Thoracic aorta (tissue), 2 donors: ENCODE measurements around the gene TRIM8. TPM values are rescaled to one million over a fixed set of nuclear protein-coding genes. Genes with fewer than 3 reads are reported as not detected.

ENCODE experiments used
- ATAC-seq: fragments of 150-250 bp; one replicate; pipeline ENCODE4 v1.8.0; 2017; ENCODE audit warnings: low read depth; ENCODE audit not compliant: insufficient number of reproducible peaks, low FRiP score
- DNase-seq: peaks from one replicate; pipeline ENCODE4 v3.0.0-alpha.2; 2020; ENCODE audit warnings: low spot score
- H3K27ac ChIP-seq, 2 donors: fragments of 200-600 bp; sonication (generic); 1 replicate in 1 of 2; 2 replicates in 1 of 2; pipeline ENCODE4 v1.5.1; 2016; ENCODE audit warnings: mild to moderate bottlenecking in 2 of 2, moderate library complexity in 2 of 2
- H3K27me3 ChIP-seq: fragments of 200-600 bp; sonication (generic); replicated peaks from 2 replicates; pipeline ENCODE4 v1.6.0; 2016; ENCODE audit warnings: mild to moderate bottlenecking; ENCODE audit not compliant: insufficient read depth
- H3K36me3 ChIP-seq: fragments of 200-600 bp; sonication (generic); one replicate; pipeline ENCODE4 v1.5.1; 2016
- H3K4me1 ChIP-seq, 2 donors: fragments of 200-600 bp; sonication (generic); 1 replicate in 1 of 2; 2 replicates in 1 of 2; pipeline versions ENCODE4 v1.5.1 to v1.6.0; 2016; ENCODE audit warnings: low read depth in 2 of 2, mild to moderate bottlenecking in 1 of 2; ENCODE audit not compliant: control insufficient read depth in 1 of 2
- H3K4me3 ChIP-seq: fragments of 200-600 bp; sonication (generic); 2 replicates; pipeline ENCODE4 v1.5.1; 2016; ENCODE audit warnings: mild to moderate bottlenecking
- H3K9me3 ChIP-seq: fragments of 200-600 bp; sonication (generic); 2 replicates; pipeline ENCODE4 v1.5.1; 2016
- CTCF ChIP-seq: fragments of 200-600 bp; sonication (generic); IDR thresholded peaks from one replicate; pipeline ENCODE4 v1.5.1; 2019; ENCODE audit warnings: antibody characterized with exemption
- total RNA-seq, 2 donors: library from RNA; depleted of rRNA; stranded (reverse); fragments of >200 nt; gene quantifications; one replicate each; pipeline versions ENCODE4 v1.1.0 to v1.2.3, GENCODE V29; 2016

The TRIM8 gene
- total RNA-seq, 2 donors from 2014 or later = 154 to 192 TPM

GRCh38 chr10:102678842-102679289, 34.6 kb downstream of the TRIM8 start:
- peak overlapping the region; percentile 30 for H3K4me3 ChIP-seq
- peaks cover 24 to 27% of the 10 kb centered on the region in 2 donors for H3K4me1 ChIP-seq
- no peak for DNase-seq

GRCh38 chr10:102679596-102679995, 35.3 kb downstream of the TRIM8 start:
- ATAC-seq (no peak), DNase-seq (no peak)
- Histone ChIP-seq H3K9me3 (no peaks in the 10 kb centered on the region), H3K27me3 (no peaks in the 10 kb centered on the region), H3K4me3 (no peak overlapping the region), H3K27ac (no peak overlapping the region), H3K36me3 (peaks cover 5% of the 10 kb centered on the region), H3K4me1 (peaks cover 18 to 23% of the 10 kb centered on the region in 2 donors)
- no peak for TF ChIP-seq CTCF

More at GRCh38 chr10:102678842-102679289, 34.6 kb downstream of the TRIM8 start:
- Histone ChIP-seq H3K27ac (no peak overlapping the region), H3K27me3 (no peaks in the 10 kb centered on the region), H3K9me3 (no peaks in the 10 kb centered on the region), H3K36me3 (peaks cover 5% of the 10 kb centered on the region)
- TF ChIP-seq CTCF = peak; percentile 48
- no peak for ATAC-seq

- no peak for TF ChIP-seq CTCF
- no peak overlapping the region for H3K27ac ChIP-seq
- ATAC-seq (no peak), DNase-seq (no peak)
- no peaks in the 10 kb centered on the region for H3K9me3 ChIP-seq
- H3K4me1 ChIP-seq = peaks cover 3 to 7% of the 10 kb centered on the region in 2 donors
- no peak overlapping the region for H3K4me3 ChIP-seq
- peaks cover 9% of the 10 kb centered on the region for H3K36me3 ChIP-seq
- no peaks in the 10 kb centered on the region for H3K27me3 ChIP-seq
Observed at GRCh38 chr10:102681696-102682095, 37.4 kb downstream of the TRIM8 start.

GRCh38 chr10:102682416-102682815, 38.1 kb downstream of the TRIM8 start:
- no peak overlapping the region for H3K27ac ChIP-seq
- no peaks in the 10 kb centered on the region for H3K27me3 ChIP-seq
- TF ChIP-seq CTCF = no peak
- H3K36me3 ChIP-seq = peaks cover 9% of the 10 kb centered on the region
- DNase-seq (no peak), ATAC-seq (no peak)
- no peaks in the 10 kb centered on the region for H3K9me3 ChIP-seq
- H3K4me1 ChIP-seq = peaks cover 0 to 2% of the 10 kb centered on the region in 2 donors
- no peak overlapping the region for H3K4me3 ChIP-seq

- Histone ChIP-seq H3K36me3 (peaks cover 11% of the 10 kb centered on the region), H3K4me3 (no peak overlapping the region), H3K27ac (no peak overlapping the region), H3K27me3 (no peaks in the 10 kb centered on the region), H3K4me1 (peaks cover 0 to 2% of the 10 kb centered on the region in 2 donors), H3K9me3 (no peaks in the 10 kb centered on the region)
- no peak for TF ChIP-seq CTCF
- no peak for ATAC-seq
- DNase-seq = no peak
Observed at GRCh38 chr10:102682981-102683380, 38.7 kb downstream of the TRIM8 start.
